Measurements from ENCODE around the gene EPHA3. TPM values are rescaled to one million over a fixed set of nuclear protein-coding genes. Genes with fewer than 3 reads are reported as not detected.

EPHA3 gene
- total RNA-seq, 3 donors from 2014 or later (not counting 1 experiment from before 2014, with no cell fraction given), result not detected

DNA sequence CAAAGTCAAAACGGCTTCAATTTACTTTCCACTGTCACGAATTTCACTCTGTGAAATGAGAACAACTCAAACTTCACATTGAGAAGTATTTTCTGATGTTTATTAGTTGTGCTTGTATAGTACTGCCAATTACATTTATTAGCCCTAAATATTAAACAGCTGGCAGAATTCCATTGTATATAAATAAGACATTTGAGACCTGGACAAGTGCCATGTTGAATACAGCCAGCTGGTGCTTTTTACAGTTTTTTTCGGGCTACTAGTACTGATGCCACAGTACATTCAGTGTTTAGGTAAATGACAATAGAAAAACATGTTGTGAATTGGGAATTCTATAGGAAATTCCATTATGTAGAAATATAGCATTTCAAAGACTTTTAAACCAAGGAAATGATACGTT, 79.0 kb downstream of the EPHA3 start:
- WGBS (ENCODE audit: insufficient coverage), result 79% methylated on average over 2 of the region's 4 CpGs

DNA sequence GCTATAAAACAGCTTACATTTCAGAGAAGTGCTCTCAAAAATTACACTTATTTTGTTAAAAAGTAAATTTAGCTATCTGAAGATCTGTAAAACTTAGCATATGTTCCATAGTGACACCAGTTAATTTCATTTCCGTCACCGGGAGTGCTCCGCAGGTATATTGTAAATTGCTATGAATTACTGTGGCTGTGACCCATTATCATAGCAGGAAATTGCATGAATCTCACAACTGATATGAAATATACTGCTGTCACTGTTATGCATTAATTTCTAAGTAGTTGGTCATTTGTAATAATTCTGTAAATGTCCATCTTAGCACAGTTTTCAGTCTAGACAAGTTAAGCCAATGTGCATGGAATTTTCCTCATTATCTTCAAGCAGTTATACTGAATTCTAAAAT, 91.2 kb downstream of the EPHA3 start:
- TF ChIP-seq, protein P1, sequence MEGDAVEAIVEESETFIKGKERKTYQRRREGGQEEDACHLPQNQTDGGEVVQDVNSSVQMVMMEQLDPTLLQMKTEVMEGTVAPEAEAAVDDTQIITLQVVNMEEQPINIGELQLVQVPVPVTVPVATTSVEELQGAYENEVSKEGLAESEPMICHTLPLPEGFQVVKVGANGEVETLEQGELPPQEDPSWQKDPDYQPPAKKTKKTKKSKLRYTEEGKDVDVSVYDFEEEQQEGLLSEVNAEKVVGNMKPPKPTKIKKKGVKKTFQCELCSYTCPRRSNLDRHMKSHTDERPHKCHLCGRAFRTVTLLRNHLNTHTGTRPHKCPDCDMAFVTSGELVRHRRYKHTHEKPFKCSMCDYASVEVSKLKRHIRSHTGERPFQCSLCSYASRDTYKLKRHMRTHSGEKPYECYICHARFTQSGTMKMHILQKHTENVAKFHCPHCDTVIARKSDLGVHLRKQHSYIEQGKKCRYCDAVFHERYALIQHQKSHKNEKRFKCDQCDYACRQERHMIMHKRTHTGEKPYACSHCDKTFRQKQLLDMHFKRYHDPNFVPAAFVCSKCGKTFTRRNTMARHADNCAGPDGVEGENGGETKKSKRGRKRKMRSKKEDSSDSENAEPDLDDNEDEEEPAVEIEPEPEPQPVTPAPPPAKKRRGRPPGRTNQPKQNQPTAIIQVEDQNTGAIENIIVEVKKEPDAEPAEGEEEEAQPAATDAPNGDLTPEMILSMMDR (IDR thresholded peaks at IDR 0.05), result no peak
- H3K27me3 Mint-ChIP-seq (ENCODE audit: low read depth in 2 of 2), result no peaks in the 10 kb centered on the region
- no peaks in the 10 kb centered on the region for H3K27me3 ChIP-seq (ENCODE audit: control insufficient read depth, insufficient read depth, low read length)
- H3K4me3 ChIP-seq (ENCODE audit: low read length), result no peak overlapping the region
- H3K9me3 ChIP-seq (ENCODE audit: control insufficient read depth, insufficient read depth, low read length), result peaks cover 2% of the 10 kb centered on the region
- H3K4me1 ChIP-seq (ENCODE audit: control insufficient read depth, insufficient read depth, low read length), result no peaks in the 10 kb centered on the region
- intact Hi-C loops (cut with micrococcal nuclease), result no loop called here
- WGBS (ENCODE audit: insufficient coverage), result 67% methylated on average over 3 of the region's 3 CpGs
- no peak overlapping the region for H3K27ac ChIP-seq (ENCODE audit: low read length)
- H3K36me3 ChIP-seq (ENCODE audit: control insufficient read depth, insufficient read depth, low read length), result no peaks in the 10 kb centered on the region
- H3K27ac Mint-ChIP-seq, result no peak overlapping the region
- no peak for ATAC-seq
- H3K9me3 Mint-ChIP-seq, result peaks cover 28 to 31% of the 10 kb centered on the region in 2 donors
- no peaks in the 10 kb centered on the region for H3K4me1 Mint-ChIP-seq
- DNase-seq, result no peak
- peaks cover 5% of the 10 kb centered on the region for H3K36me3 Mint-ChIP-seq
- no peak overlapping the region for H3K4me3 Mint-ChIP-seq

More for the DNA sequence above, 79.0 kb downstream of the EPHA3 start:
- Histone ChIP-seq H3K4me3 (ENCODE audit: low read length) (no peak overlapping the region), H3K9me3 (ENCODE audit: control insufficient read depth, insufficient read depth, low read length) (no peaks in the 10 kb centered on the region), H3K27me3 (ENCODE audit: control insufficient read depth, insufficient read depth, low read length) (no peaks in the 10 kb centered on the region), H3K4me1 (ENCODE audit: control insufficient read depth, insufficient read depth, low read length) (no peaks in the 10 kb centered on the region), H3K27ac (ENCODE audit: low read length) (no peak overlapping the region), H3K36me3 (ENCODE audit: control insufficient read depth, insufficient read depth, low read length) (no peaks in the 10 kb centered on the region)
- Mint-ChIP-seq H3K27me3 (ENCODE audit: low read depth in 2 of 2) (no peaks in the 10 kb centered on the region), H3K9me3 (peaks cover 18 to 20% of the 10 kb centered on the region in 2 donors), H3K36me3 (no peaks in the 10 kb centered on the region), H3K27ac (no peak overlapping the region), H3K4me1 (no peaks in the 10 kb centered on the region), H3K4me3 (no peak overlapping the region)
- no peak for DNase-seq
- intact Hi-C loops (cut with micrococcal nuclease), result no loop called here
- no peak for ATAC-seq
- TF ChIP-seq, protein P1 (IDR thresholded peaks at IDR 0.05), result no peak

DNA sequence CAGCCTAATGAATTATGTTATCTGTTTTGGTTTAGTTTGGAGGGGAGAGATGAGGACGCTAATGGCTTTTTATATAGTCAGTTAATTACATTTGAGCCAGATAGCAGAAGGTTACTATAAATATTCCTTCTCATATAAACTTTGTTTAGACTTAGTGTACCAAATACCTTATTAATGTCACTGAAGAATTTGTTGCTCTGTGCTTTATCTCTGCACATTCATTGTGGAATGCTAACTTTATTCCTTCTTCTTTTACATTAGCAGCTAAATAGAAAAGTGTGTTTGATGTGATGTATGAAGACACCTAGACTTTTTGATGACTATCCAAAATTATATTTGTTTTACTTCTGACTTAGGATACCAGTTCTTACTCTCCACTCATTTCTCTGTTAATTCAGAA, 105.2 kb downstream of the EPHA3 start:
- H3K36me3 Mint-ChIP-seq, result no peaks in the 10 kb centered on the region
- H3K4me1 Mint-ChIP-seq, result no peaks in the 10 kb centered on the region
- H3K27me3 Mint-ChIP-seq (ENCODE audit: low read depth in 2 of 2), result no peaks in the 10 kb centered on the region
- Histone ChIP-seq H3K4me1 (ENCODE audit: control insufficient read depth, insufficient read depth, low read length) (no peaks in the 10 kb centered on the region), H3K27ac (ENCODE audit: low read length) (no peak overlapping the region), H3K9me3 (ENCODE audit: control insufficient read depth, insufficient read depth, low read length) (no peaks in the 10 kb centered on the region), H3K4me3 (ENCODE audit: low read length) (no peak overlapping the region), H3K36me3 (ENCODE audit: control insufficient read depth, insufficient read depth, low read length) (no peaks in the 10 kb centered on the region), H3K27me3 (ENCODE audit: control insufficient read depth, insufficient read depth, low read length) (no peaks in the 10 kb centered on the region)
- no peak overlapping the region for H3K27ac Mint-ChIP-seq
- TF ChIP-seq, protein P1 (IDR thresholded peaks at IDR 0.05), result no peak
- no CpG with 5 or more reads among the region's 1 CpG for WGBS (ENCODE audit: insufficient coverage)
- peaks cover 4 to 15% of the 10 kb centered on the region in 2 donors for H3K9me3 Mint-ChIP-seq
- DNase-seq (no peak), ATAC-seq (no peak)
- H3K4me3 Mint-ChIP-seq, result no peak overlapping the region
- intact Hi-C loops (cut with micrococcal nuclease), result no loop called here

DNA sequence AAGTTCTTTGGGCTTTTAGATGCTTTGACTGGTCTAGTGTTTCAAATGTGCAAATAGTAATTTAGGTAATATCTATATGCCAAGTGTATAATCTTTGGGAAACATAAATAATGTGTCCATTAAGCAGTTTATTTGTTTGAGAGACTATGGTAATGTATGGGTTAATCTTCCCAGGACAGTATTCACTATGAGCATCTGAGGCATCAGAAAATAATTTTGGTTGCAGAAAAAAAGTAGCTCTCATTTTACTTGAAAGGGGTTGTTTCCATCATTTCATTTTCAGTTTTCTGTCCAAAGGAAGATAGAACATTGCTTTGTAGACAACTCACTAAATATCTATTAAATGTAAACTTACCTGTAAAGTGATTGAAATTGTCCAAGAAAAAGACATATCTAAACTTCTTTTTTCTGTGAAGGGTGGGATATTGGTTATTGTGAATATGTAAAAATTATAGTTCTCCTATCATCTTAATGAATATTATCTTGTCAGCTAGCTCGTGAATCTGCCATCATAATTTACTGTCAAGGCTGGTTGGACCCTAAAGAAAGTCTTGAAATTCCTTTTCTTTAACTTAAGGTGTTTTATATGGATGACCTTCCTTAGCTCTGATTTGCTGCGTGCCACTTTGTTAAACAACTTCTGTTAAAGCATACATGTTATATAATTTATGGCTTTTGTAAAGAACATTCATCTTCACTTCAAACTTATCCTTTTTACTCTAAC, 108.8 kb downstream of the EPHA3 start:
- no CpG with 5 or more reads among the region's 2 CpGs for WGBS (ENCODE audit: insufficient coverage)
- H3K9me3 ChIP-seq (ENCODE audit: control insufficient read depth, insufficient read depth, low read length), result no peaks in the 10 kb centered on the region
- no peak overlapping the region for H3K4me3 ChIP-seq (ENCODE audit: low read length)
- Mint-ChIP-seq H3K9me3 (peaks cover 2 to 12% of the 10 kb centered on the region in 2 donors), H3K4me3 (no peak overlapping the region), H3K27me3 (ENCODE audit: low read depth in 2 of 2) (no peaks in the 10 kb centered on the region), H3K27ac (no peak overlapping the region), H3K4me1 (no peaks in the 10 kb centered on the region), H3K36me3 (no peaks in the 10 kb centered on the region)
- intact Hi-C loops (cut with micrococcal nuclease), result no loop called here
- H3K36me3 ChIP-seq (ENCODE audit: control insufficient read depth, insufficient read depth, low read length), result no peaks in the 10 kb centered on the region
- H3K27me3 ChIP-seq (ENCODE audit: control insufficient read depth, insufficient read depth, low read length), result no peaks in the 10 kb centered on the region
- TF ChIP-seq, protein P1 (IDR thresholded peaks at IDR 0.05), result no peak
- no peak for ATAC-seq
- DNase-seq, result no peak
- no peaks in the 10 kb centered on the region for H3K4me1 ChIP-seq (ENCODE audit: control insufficient read depth, insufficient read depth, low read length)
- no peak overlapping the region for H3K27ac ChIP-seq (ENCODE audit: low read length)
